Measurements from ENCODE around the gene FGF19.

- TF ChIP-seq CTCF (IDR thresholded peaks at IDR 0.05), result no peak
- no peak for TF ChIP-seq POLR2AphosphoS5 (IDR thresholded peaks at IDR 0.05)
- no peak for TF ChIP-seq POLR2A (IDR thresholded peaks at IDR 0.05)
- TF ChIP-seq EP300 (IDR thresholded peaks at IDR 0.05), result no peak
Observed at GRCh38 chr11:69716099-69716498, 12.3 kb upstream of the FGF19 start.
